Fibroblast of mammary gland (primary cell): ENCODE results near the gene EBF4.
A peak's percentile ranks its signal among the peaks of the same experiment; 100 is the strongest.

ENCODE experiments used
- DNase-seq: peaks from one replicate; pipeline ENCODE4 v3.0.0-alpha.2; 2010; ENCODE audit warnings: low read depth
- H3K4me3 ChIP-seq: 2 replicates; pipeline ENCODE4 v1.5.1; 2011; ENCODE audit warnings: low read depth, mild to moderate bottlenecking, low read length, moderate library complexity; ENCODE audit not compliant: control insufficient read depth
- CTCF ChIP-seq: conservative IDR thresholded peaks from 2 replicates; pipeline ENCODE4 v1.5.1; 2011; ENCODE audit warnings: low read depth, low read length, inconsistent platforms; ENCODE audit not compliant: control insufficient read depth, insufficient read depth

EBF4 gene

GRCh38 chr20:2799271-2799670 lies 106.7 kb downstream of the EBF4 start:
- H3K4me3 ChIP-seq = no peak overlapping the region
- no peak for DNase-seq
- TF ChIP-seq CTCF = no peak

GRCh38 chr20:2799688-2800520 lies 107.3 kb downstream of the EBF4 start:
- TF ChIP-seq CTCF = no peak
- peak; percentile 34 for DNase-seq
- H3K4me3 ChIP-seq = peak overlapping the region; percentile 36

GRCh38 chr20:2800521-2801285 lies 108.1 kb downstream of the EBF4 start, which contains the start of gene CPXM1:
TSS of gene CPXM1 (minus strand) at chr20:2800627. CDS start at chr20:2800572, 55 bp downstream.
- peak; percentile 6 for DNase-seq
- TF ChIP-seq CTCF = no peak
- peak within 1 kb of the TSS; percentile 36 for H3K4me3 ChIP-seq

- no peak for DNase-seq
- no peak for TF ChIP-seq CTCF
- no peak overlapping the region for H3K4me3 ChIP-seq
Observed at GRCh38 chr20:2801286-2801728, 108.7 kb downstream of the EBF4 start.

- DNase-seq = no peak
- H3K4me3 ChIP-seq = no peak overlapping the region
- no peak for TF ChIP-seq CTCF
Observed at GRCh38 chr20:2804041-2804828, 111.7 kb downstream of the EBF4 start.

GRCh38 chr20:2804852-2805688 lies 112.5 kb downstream of the EBF4 start:
- DNase-seq = peak; percentile 9
- TF ChIP-seq CTCF = no peak

More at GRCh38 chr20:2804852-2805688, 112.5 kb downstream of the EBF4 start:
- H3K4me3 ChIP-seq = no peak overlapping the region
